Astrocyte of the cerebellum (primary cell): ENCODE data around the gene PDZD8.
A peak's percentile ranks its signal among the peaks of the same experiment; 100 is the strongest.

Experiments used
- DNase-seq: peaks from one replicate; pipeline ENCODE4 v3.0.0-alpha.2; 2011; ENCODE audit warnings: low read depth
- H3K4me3 ChIP-seq: 2 replicates; pipeline ENCODE4 v1.5.1; 2011; ENCODE audit warnings: mild to moderate bottlenecking, low read depth, low read length, moderate library complexity
- CTCF ChIP-seq: IDR thresholded peaks from 2 replicates; pipeline ENCODE4 v1.5.1; 2012; ENCODE audit warnings: low read length, low read depth, moderate library complexity, mild to moderate bottlenecking; ENCODE audit errors: missing control alignments
- in situ Hi-C: cut with HindIII; loops from 2 replicates; pipeline ENCODE4 v1.10.0; 2017; ENCODE audit warnings: low sequenced_read_pairs

Gene PDZD8

DNA sequence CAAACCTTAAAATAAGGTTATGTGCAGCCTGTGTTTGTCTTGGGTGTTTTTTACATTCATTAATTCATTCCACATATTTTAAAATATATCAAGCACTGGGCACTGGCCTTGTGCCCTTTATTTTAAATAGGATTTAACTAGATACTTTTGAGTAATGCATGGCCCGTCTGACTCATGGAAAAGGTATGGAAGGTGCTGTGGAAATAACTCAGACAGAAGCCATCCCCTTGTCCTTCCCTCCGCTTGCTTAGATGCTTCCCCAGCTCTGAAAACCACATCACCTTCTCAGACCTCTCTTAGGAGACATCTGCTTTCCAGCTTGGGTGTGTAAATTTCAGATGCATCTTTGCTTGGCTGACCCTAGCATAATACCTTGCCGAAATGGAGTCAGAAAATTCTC is 103.8 kb downstream of the PDZD8 start:
- DNase-seq, result peak; percentile 1
- in situ Hi-C loops, result no loop called here
- H3K4me3 ChIP-seq, result no peak overlapping the region
- TF ChIP-seq CTCF, result no peak

DNA sequence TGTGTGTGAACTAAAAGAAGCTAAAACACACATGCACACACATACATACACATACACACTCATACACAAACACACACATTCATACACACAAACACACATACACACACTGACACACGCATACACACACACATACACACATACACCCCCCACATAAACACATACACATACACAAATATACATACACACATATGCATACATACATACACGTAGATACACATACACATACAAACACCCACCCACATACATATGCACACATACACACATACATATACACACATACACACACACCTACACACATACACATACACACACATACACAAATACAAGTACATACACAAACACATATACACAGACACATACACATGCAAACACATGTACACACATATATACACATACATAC is 106.3 kb downstream of the PDZD8 start:
- no peak overlapping the region for H3K4me3 ChIP-seq
- in situ Hi-C loops, result no loop called here
- TF ChIP-seq CTCF, result no peak
- no peak for DNase-seq

- in situ Hi-C loops, result no loop called here
- DNase-seq, result no peak
- TF ChIP-seq CTCF, result no peak
- H3K4me3 ChIP-seq, result no peak overlapping the region
Observed at GRCh38 chr10:117268258-117268657, 107.0 kb downstream of the PDZD8 start.

- in situ Hi-C loops, result no loop called here
- no peak for DNase-seq
- no peak overlapping the region for H3K4me3 ChIP-seq
- TF ChIP-seq CTCF, result no peak
Observed at GRCh38 chr10:117266812-117267211, 108.4 kb downstream of the PDZD8 start.

DNA sequence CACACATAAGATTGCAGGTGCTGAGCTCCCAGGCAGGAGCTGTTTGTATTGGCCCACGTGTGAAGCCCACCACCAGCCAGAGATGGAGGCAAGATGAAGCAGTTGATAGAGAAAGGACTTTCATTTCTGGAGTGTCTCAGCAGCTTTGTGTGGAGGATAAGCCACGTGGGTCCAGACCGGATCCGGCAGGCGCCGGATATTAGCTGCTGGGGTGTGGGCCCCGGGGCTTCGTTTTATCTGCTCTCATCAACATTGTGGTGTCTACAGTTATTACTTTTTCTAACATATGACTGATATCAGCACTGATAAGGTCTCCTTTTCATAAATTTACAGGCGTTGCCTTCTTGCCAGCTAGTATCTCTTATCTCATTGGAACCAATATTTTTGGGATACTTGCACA is 108.8 kb downstream of the PDZD8 start:
- TF ChIP-seq CTCF, result no peak
- DNase-seq, result no peak
- in situ Hi-C loops, result no loop called here
- no peak overlapping the region for H3K4me3 ChIP-seq

- no peak for DNase-seq
- no peak overlapping the region for H3K4me3 ChIP-seq
- in situ Hi-C loops, result no loop called here
- no peak for TF ChIP-seq CTCF
Observed at GRCh38 chr10:117264782-117265181, 110.5 kb downstream of the PDZD8 start.

DNA sequence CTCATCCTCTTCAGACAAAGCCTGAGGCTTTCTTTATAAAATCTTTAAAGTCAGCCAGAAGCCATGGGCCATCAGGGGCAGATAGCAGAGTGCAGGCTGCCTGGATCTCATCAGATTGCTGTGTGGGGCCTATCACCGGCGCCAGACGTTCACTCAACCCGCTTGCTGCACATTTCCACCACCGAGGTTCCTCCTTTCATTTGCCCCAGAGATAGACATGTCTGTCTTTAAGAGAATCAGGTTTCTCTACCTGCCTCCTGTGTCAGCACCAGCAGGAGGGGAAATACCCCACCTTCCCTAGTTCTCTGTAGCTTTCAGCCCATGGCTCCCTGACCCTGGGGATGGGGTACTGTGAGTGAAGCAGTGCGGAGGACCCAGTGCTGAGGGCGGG is 112.3 kb downstream of the PDZD8 start:
- no peak overlapping the region for H3K4me3 ChIP-seq
- no peak for TF ChIP-seq CTCF
- in situ Hi-C loops, result no loop called here
- no peak for DNase-seq
